GM12801 (cell line): ENCODE results near the gene ASCC2.

Source experiments
- TF ChIP-seq, protein P1 (sequence below): IDR thresholded peaks from one replicate; pipeline ENCODE4 v1.5.1; 2011; ENCODE audit warnings: control low read depth; ENCODE audit not compliant: insufficient read length; ENCODE audit errors: extremely low read depth

ASCC2 gene

DNA sequence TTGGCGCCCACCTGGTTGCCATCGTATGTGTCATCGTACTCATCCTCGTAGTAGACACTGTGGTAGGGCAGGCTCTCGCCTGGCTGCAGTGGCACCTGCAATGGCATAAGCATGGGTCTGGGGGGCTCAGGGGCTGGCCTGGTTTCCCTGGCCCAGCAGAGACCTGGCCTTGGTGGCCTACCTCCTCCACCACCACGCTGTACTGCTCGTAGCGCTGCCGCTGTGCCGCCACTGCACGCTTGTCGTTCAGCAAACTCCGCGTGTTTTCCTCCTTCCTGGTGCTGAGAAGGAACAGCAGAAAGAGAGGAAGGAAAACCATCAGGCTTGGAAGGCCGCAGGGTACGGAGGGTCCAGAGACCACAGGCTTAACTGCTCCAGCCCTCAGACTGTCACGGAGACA, 44.7 kb downstream of the ASCC2 start:
- TF ChIP-seq, protein P1, sequence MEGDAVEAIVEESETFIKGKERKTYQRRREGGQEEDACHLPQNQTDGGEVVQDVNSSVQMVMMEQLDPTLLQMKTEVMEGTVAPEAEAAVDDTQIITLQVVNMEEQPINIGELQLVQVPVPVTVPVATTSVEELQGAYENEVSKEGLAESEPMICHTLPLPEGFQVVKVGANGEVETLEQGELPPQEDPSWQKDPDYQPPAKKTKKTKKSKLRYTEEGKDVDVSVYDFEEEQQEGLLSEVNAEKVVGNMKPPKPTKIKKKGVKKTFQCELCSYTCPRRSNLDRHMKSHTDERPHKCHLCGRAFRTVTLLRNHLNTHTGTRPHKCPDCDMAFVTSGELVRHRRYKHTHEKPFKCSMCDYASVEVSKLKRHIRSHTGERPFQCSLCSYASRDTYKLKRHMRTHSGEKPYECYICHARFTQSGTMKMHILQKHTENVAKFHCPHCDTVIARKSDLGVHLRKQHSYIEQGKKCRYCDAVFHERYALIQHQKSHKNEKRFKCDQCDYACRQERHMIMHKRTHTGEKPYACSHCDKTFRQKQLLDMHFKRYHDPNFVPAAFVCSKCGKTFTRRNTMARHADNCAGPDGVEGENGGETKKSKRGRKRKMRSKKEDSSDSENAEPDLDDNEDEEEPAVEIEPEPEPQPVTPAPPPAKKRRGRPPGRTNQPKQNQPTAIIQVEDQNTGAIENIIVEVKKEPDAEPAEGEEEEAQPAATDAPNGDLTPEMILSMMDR, result no peak

DNA sequence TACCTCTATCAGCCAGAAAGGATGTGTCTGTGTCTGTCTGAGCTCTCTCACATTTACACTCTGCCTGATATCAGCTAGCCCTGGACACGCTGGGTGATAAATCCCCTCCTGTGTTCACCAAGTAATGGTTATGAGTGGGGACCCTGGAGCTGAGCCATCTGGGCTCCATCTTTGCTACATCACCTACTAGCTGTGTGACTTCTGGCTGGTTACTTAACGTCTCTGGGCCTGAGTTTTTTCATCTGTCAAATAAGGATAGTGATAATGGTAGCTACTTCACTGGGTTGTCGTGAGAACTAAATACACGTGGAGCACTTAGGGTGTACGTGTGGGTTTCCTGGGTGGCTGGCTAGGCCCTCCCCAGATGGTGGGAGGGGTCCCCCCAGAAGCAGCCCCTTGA, 48.0 kb downstream of the ASCC2 start:
- TF ChIP-seq, protein P1, result no peak

DNA sequence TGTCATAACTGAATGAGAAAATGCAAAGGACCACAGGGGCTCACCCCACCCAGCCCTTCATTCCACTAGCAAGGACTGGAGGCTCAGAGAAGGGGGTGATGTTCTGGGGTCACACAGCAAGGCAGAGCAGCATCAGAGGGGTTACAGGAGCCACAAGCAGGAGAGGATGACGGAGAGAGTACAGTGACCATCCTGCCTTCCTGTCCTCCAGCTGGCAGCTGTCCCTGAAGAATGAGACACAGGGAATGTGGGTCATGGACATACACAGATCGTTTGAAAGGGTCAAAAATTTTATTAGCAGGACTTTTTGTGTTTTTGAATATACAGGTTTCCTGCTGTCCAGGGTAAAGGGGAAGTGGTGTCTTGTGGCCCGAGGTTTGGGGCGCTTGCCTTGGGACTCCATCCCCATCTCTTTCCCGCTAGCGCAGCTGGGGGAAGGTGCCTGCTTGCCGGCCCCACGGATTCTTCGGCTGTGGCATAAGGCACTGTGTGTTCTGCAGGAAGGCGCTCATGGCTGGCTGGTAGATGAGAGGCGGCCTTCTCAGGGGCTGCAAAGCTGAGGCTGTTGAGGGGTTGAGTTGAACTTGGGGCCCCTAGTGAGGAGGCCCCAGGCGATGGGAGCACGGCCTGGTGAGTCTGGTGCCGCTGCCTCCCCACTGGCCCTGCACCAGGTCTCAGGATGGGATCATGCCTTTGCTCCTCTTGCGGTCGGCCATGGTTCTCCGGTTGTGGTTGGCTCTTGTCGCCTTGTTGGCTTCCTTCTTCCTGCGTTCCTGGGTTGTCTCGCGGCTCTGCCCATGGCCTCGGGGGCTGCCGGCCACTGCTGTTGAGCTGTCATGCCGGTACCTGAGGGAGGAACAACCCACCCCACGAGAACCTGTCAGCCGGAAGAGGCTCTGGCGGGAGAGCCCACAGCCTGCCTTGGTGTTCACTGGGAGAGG, 49.5 kb downstream of the ASCC2 start:
- TF ChIP-seq, protein P1, result no peak

DNA sequence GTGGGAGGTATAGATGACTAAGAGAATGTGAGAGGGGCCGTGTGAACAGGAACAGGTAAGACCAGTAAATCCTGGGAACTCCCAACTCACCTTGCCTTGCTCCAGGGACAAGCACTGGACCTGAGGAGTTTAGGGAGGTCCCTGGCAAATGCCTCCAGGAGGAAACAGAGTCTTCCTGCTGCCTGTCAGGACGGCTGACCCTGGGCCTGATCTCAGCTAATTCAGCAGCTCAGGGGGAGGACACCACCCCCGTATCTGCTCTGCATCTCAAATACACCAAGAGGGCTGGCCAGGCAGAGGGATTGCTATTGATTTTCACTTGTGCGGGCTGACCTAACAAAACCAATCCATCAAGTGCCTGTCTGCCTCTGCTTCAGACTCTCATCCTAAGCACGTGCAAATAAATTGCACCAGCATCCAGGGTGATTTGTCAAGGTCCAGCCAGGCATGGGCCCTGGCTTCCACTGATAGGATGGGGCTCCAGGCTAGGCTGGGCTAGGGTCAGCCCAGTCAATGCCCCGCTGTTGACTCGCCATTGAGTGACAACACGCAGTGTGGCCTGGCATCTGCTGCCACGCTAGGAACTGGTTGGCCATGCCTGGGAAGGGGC, 50.6 kb downstream of the ASCC2 start:
- TF ChIP-seq, protein P1, result no peak

DNA sequence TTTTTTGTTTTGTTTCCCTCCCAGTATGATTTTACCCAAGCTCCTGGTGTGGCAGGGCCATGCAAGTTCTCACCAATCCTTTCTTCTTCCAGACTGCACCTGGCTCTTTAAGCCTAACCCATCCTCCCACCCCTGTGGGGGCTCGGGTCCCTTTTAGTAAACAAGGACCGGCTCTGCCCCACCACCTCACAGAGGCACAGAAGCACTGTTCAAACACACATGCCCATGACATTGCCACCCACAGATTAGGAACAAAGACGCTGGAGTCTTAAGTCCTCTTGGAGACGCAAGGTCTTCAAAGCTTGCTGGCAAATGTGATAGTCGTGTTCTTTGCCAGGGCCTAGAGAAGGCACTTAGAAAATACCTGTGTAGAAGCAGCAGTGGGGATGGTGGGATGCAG, 52.0 kb downstream of the ASCC2 start:
- TF ChIP-seq, protein P1, result no peak

DNA sequence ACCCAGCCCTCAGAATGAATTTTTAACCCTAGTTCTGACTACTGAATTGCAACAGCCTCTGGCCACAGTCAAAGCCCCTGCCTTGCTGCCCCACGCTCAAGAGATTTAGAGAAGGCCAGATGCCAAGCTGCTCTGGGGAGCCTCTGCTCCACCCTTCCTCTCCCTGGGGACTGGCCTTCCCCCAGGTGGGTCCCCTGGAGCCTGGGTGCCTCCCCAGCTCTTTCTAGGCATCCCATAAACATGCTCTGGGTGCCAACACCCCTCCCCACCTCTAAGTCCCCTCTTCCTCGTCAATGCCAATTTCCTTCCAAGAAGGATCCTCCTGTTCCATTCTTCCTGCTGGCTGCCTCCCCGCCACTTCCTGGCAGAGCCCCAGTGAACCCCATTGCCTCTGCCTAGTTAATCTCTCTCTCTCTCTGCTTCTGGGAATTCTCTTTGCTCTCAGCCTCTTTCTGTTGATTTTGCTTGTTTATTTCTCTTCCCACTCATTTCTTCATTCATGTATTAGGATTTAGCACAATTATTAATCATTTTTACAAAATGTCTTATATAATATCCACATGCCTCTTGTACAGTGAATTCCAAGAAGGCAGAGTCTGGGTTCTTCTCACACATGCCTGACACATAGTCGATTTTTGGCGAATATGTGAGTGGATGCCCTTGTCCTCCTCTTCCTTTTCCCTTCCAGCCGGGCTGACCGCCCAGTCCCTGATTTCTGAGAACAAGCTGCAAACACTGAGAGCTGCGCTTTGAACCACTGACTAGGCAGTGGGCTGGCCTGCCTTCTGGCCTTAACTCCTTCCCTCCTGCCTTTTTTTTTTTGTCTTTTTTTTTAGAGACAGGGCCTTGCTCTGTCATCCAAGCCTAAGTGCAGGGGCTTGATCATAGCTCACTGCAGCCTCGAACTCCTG, 53.4 kb downstream of the ASCC2 start:
- TF ChIP-seq, protein P1, result no peak

DNA sequence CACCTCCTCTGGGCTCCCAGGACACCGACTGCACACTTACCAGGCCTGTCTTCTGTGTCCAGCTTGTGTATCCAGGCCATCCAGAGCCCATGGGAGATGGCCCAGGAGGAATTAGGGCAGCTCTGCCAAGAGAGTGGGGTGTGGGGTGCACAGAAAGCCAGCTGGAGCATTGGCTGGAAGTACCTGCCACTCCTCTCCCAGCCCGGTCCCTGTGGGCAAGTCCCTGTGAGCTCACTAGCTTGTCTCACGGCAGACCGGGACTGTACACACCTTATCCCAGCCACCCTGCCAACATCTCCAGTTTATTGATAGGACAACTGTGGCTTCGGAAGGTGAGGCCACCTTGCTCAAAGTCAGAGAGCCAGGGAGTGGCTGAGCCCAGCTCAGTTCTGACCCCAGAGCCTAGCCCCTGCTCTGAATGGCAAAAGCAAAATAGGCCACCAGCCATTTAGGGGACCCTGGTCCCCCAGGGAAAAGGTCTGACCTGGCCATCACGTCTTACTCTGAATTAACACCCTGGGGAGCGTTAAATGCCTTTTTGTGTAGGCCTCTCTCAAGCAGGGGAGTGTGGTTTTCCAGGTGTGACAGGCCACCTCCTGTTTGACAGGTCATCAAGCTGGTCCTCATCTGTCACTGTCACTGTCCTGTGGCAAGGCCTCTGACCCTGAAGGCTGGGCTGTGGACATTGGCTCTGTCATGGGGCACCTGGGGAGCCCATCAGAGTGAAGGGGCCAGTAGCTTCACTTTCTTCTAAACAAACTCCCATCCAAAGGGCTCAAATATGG, 55.8 kb downstream of the ASCC2 start:
- TF ChIP-seq, protein P1, result no peak
